ENCODE data around the gene MAGI1.
"Not testable (repeated sequence)": the region's sequence is repeated elsewhere in the genome, so short reads cannot be mapped to it uniquely, and the experiment has no call there.

MAGI1 gene

GRCh38 chr3:65532749-65533148 is 506.0 kb downstream of the MAGI1 start:
- no peak for DNase-seq (ENCODE audit: low read depth)

- DNase-seq (ENCODE audit: low read depth): no peak
Observed at GRCh38 chr3:65532215-65532614, 506.5 kb downstream of the MAGI1 start.

- DNase-seq (ENCODE audit: low read depth): no peak
Observed at GRCh38 chr3:65531499-65531898, 507.2 kb downstream of the MAGI1 start.

GRCh38 chr3:65526656-65527055 is 512.1 kb downstream of the MAGI1 start:
- no peak for DNase-seq (ENCODE audit: low read depth)

- no peak for DNase-seq (ENCODE audit: low read depth)
Observed at GRCh38 chr3:65524584-65524983, 514.1 kb downstream of the MAGI1 start.

GRCh38 chr3:65523878-65524277 is 514.8 kb downstream of the MAGI1 start:
- no peak for DNase-seq (ENCODE audit: low read depth)

GRCh38 chr3:65521032-65521431 is 517.7 kb downstream of the MAGI1 start:
- DNase-seq (ENCODE audit: low read depth): no peak

GRCh38 chr3:65516998-65517397 is 521.7 kb downstream of the MAGI1 start:
- no peak for DNase-seq (ENCODE audit: low read depth)

GRCh38 chr3:65514317-65514716 is 524.4 kb downstream of the MAGI1 start:
- DNase-seq (ENCODE audit: low read depth): not testable (repeated sequence)

- DNase-seq (ENCODE audit: low read depth): not testable (repeated sequence)
Observed at GRCh38 chr3:65509423-65509794, 529.3 kb downstream of the MAGI1 start.

GRCh38 chr3:65508750-65509422 is 529.8 kb downstream of the MAGI1 start:
- no peak for DNase-seq (ENCODE audit: low read depth)

- no peak for DNase-seq (ENCODE audit: low read depth)
Observed at GRCh38 chr3:65507437-65507836, 531.3 kb downstream of the MAGI1 start.

- no peak for DNase-seq (ENCODE audit: low read depth)
Observed at GRCh38 chr3:65503776-65504175, 534.9 kb downstream of the MAGI1 start.

- no peak for DNase-seq (ENCODE audit: low read depth)
Observed at GRCh38 chr3:65502526-65502925, 536.2 kb downstream of the MAGI1 start.

GRCh38 chr3:65500398-65501306 is 538.1 kb downstream of the MAGI1 start:
- DNase-seq (ENCODE audit: low read depth): no peak

- DNase-seq (ENCODE audit: low read depth): no peak
Observed at GRCh38 chr3:65497846-65498245, 540.9 kb downstream of the MAGI1 start.

- no peak for DNase-seq (ENCODE audit: low read depth)
Observed at GRCh38 chr3:65497236-65497635, 541.5 kb downstream of the MAGI1 start.

- no peak for DNase-seq (ENCODE audit: low read depth)
Observed at GRCh38 chr3:65493938-65494337, 544.8 kb downstream of the MAGI1 start.

GRCh38 chr3:65493371-65493882 is 545.3 kb downstream of the MAGI1 start:
- no peak for DNase-seq (ENCODE audit: low read depth)

- DNase-seq (ENCODE audit: low read depth): no peak
Observed at GRCh38 chr3:65492249-65492648, 546.5 kb downstream of the MAGI1 start.

- no peak for DNase-seq (ENCODE audit: low read depth)
Observed at GRCh38 chr3:65490114-65490513, 548.6 kb downstream of the MAGI1 start.

GRCh38 chr3:65489253-65489652 is 549.5 kb downstream of the MAGI1 start:
- DNase-seq (ENCODE audit: low read depth): no peak

GRCh38 chr3:65485826-65486469 is 552.8 kb downstream of the MAGI1 start:
- no peak for DNase-seq (ENCODE audit: low read depth)

Measured in fibroblast of gingiva (primary cell).